Measurements from ENCODE around the gene KDM6A.

Gene KDM6A

DNA sequence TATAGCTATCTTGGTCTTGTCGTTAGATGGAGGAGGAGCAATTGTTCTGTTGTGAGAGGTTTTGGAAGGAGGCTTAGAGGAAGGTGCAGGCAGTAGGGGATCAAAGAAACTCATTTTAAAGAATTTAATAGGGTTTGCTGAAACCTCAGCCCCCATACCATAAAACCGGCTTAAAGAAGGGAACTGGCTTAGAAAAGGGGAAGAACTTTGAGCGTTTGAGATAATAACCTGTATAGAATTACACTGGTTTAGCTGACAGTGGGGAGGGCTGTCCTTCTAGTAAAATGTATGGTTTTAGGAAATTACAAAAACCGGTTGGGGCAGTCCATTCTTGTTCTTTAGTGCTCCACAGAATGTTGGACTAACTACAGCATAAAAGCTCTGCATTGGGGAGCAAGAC, 128.1 kb downstream of the KDM6A start:
- no peak for ATAC-seq
- TF ChIP-seq, protein P1, sequence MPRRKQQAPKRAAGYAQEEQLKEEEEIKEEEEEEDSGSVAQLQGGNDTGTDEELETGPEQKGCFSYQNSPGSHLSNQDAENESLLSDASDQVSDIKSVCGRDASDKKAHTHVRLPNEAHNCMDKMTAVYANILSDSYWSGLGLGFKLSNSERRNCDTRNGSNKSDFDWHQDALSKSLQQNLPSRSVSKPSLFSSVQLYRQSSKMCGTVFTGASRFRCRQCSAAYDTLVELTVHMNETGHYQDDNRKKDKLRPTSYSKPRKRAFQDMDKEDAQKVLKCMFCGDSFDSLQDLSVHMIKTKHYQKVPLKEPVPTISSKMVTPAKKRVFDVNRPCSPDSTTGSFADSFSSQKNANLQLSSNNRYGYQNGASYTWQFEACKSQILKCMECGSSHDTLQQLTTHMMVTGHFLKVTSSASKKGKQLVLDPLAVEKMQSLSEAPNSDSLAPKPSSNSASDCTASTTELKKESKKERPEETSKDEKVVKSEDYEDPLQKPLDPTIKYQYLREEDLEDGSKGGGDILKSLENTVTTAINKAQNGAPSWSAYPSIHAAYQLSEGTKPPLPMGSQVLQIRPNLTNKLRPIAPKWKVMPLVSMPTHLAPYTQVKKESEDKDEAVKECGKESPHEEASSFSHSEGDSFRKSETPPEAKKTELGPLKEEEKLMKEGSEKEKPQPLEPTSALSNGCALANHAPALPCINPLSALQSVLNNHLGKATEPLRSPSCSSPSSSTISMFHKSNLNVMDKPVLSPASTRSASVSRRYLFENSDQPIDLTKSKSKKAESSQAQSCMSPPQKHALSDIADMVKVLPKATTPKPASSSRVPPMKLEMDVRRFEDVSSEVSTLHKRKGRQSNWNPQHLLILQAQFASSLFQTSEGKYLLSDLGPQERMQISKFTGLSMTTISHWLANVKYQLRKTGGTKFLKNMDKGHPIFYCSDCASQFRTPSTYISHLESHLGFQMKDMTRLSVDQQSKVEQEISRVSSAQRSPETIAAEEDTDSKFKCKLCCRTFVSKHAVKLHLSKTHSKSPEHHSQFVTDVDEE (CRISPR knock-in tag; IDR thresholded peaks at IDR 0.05) = no peak

DNA sequence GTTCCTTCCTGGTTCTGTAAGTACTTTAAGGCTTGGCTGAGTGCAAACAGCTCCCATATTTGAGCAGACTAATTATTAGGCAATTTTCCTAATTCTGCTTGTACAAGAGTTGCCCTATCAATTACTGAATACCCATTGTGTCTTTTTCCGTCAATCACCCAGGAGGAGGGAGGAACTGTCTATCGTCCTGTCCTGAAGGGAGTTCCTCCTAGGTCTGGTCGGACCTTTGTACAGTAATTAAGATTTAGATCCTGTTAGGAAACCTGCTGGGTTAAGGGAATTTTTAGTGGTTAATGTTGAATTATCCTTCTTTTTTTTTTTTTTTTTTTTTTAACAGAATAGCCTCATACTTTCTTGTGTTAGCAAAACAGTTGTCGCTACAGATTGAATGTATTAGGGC, 130.1 kb downstream of the KDM6A start:
- TF ChIP-seq TCF4 (CRISPR knock-in tag; IDR thresholded peaks at IDR 0.05; ENCODE audit: borderline replicate concordance) (no peak), ZFP3 (CRISPR knock-in tag; IDR thresholded peaks at IDR 0.05) (no peak), ZC3H10 (CRISPR knock-in tag; IDR thresholded peaks at IDR 0.05) (no peak), ZNF70 (CRISPR knock-in tag; IDR thresholded peaks at IDR 0.05) (no peak), ZNF8 (CRISPR knock-in tag; IDR thresholded peaks at IDR 0.05) (no peak), ESRRG (CRISPR knock-in tag; IDR thresholded peaks at IDR 0.05) (no peak), GLIS3 (CRISPR knock-in tag; IDR thresholded peaks at IDR 0.05) (no peak), ZNF565 (CRISPR knock-in tag; conservative IDR thresholded peaks at IDR 0.05; ENCODE audit: low read depth) (no peak), RARB (CRISPR knock-in tag; IDR thresholded peaks at IDR 0.05) (no peak), PPARA (CRISPR knock-in tag; IDR thresholded peaks at IDR 0.05; ENCODE audit: borderline replicate concordance) (no peak), BACH2 (CRISPR knock-in tag; IDR thresholded peaks at IDR 0.05; ENCODE audit: borderline replicate concordance) (no peak)
- TF ChIP-seq, protein P1 (CRISPR knock-in tag; IDR thresholded peaks at IDR 0.05) = no peak
- TF ChIP-seq, protein P2, sequence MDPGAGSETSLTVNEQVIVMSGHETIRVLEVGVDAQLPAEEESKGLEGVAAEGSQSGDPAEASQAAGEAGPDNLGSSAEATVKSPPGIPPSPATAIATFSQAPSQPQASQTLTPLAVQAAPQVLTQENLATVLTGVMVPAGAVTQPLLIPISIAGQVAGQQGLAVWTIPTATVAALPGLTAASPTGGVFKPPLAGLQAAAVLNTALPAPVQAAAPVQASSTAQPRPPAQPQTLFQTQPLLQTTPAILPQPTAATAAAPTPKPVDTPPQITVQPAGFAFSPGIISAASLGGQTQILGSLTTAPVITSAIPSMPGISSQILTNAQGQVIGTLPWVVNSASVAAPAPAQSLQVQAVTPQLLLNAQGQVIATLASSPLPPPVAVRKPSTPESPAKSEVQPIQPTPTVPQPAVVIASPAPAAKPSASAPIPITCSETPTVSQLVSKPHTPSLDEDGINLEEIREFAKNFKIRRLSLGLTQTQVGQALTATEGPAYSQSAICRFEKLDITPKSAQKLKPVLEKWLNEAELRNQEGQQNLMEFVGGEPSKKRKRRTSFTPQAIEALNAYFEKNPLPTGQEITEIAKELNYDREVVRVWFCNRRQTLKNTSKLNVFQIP (CRISPR knock-in tag; IDR thresholded peaks at IDR 0.05; ENCODE audit: borderline replicate concordance, low read depth) = no peak
- TF ChIP-seq, protein P3, sequence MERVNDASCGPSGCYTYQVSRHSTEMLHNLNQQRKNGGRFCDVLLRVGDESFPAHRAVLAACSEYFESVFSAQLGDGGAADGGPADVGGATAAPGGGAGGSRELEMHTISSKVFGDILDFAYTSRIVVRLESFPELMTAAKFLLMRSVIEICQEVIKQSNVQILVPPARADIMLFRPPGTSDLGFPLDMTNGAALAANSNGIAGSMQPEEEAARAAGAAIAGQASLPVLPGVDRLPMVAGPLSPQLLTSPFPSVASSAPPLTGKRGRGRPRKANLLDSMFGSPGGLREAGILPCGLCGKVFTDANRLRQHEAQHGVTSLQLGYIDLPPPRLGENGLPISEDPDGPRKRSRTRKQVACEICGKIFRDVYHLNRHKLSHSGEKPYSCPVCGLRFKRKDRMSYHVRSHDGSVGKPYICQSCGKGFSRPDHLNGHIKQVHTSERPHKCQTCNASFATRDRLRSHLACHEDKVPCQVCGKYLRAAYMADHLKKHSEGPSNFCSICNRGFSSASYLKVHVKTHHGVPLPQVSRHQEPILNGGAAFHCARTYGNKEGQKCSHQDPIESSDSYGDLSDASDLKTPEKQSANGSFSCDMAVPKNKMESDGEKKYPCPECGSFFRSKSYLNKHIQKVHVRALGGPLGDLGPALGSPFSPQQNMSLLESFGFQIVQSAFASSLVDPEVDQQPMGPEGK (CRISPR knock-in tag; IDR thresholded peaks at IDR 0.05; ENCODE audit: borderline replicate concordance) = no peak
- no peak for ATAC-seq

DNA sequence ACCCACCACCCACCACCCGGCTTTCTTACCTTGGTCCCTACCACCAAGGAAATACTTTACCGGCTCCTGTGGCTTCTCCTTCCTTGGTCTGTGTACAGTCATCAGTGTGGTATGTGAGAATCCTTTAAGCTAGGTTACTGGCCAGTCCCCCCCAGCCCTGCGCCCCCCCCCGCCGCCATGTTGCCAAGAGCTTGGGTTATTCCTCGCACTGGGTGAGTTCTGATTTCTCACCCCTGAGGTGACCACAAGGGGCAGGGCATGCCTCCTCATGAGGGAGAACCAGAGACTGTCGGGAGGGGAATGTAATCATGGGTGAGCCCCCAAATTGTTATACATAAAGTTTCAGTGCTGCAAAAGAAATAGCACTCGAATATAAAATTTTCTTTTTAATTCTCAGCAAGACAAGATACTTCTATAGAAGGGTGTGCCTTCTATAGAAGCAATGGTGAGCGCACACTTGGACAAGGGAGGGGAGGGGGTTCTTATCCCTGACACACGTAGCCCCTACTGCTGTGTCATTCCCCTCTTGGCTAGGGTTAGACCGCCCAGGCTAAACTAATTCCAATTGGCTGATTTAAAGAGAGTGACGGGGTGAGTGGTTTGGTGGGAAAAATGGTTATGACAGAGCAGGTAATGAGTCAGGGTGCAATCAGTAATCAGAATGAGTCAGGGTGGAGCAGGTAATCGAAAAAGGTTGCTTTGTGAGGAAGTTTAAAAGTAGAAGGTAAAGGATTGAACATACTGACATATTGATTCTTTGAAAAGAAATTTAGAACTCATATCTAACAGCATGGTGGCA, 133.2 kb downstream of the KDM6A start:
- TF ChIP-seq ZNF565 (CRISPR knock-in tag; conservative IDR thresholded peaks at IDR 0.05; ENCODE audit: low read depth) (no peak), SNAI2 (CRISPR knock-in tag; IDR thresholded peaks at IDR 0.05) (no peak), ARNTL (CRISPR knock-in tag; IDR thresholded peaks at IDR 0.05; ENCODE audit: borderline replicate concordance, low read depth) (no peak), BACH2 (CRISPR knock-in tag; IDR thresholded peaks at IDR 0.05; ENCODE audit: borderline replicate concordance) (no peak), CSDC2 (CRISPR knock-in tag; IDR thresholded peaks at IDR 0.05) (no peak), ISL1 (CRISPR knock-in tag; IDR thresholded peaks at IDR 0.05) (no peak), ZFP3 (CRISPR knock-in tag; IDR thresholded peaks at IDR 0.05) (no peak), ZNF70 (CRISPR knock-in tag; IDR thresholded peaks at IDR 0.05) (no peak), TCF4 (CRISPR knock-in tag; IDR thresholded peaks at IDR 0.05; ENCODE audit: borderline replicate concordance) (no peak), GLIS3 (CRISPR knock-in tag; IDR thresholded peaks at IDR 0.05) (no peak), ZNF8 (CRISPR knock-in tag; IDR thresholded peaks at IDR 0.05) (no peak)
- TF ChIP-seq, protein P1 (CRISPR knock-in tag; IDR thresholded peaks at IDR 0.05) = no peak
- TF ChIP-seq, protein P4, sequence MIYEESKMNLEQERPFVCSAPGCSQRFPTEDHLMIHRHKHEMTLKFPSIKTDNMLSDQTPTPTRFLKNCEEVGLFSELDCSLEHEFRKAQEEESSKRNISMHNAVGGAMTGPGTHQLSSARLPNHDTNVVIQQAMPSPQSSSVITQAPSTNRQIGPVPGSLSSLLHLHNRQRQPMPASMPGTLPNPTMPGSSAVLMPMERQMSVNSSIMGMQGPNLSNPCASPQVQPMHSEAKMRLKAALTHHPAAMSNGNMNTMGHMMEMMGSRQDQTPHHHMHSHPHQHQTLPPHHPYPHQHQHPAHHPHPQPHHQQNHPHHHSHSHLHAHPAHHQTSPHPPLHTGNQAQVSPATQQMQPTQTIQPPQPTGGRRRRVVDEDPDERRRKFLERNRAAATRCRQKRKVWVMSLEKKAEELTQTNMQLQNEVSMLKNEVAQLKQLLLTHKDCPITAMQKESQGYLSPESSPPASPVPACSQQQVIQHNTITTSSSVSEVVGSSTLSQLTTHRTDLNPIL (CRISPR knock-in tag; IDR thresholded peaks at IDR 0.05; ENCODE audit: low read depth) = no peak
- ATAC-seq = no peak

Data from SK-N-SH treated with all-trans-retinoic acid at 6 μM for 48 hours (cell line).